HepG2 (cell line): ENCODE measurements around the gene TM4SF18. TPM values are rescaled to one million over a fixed set of nuclear protein-coding genes. Genes with fewer than 3 reads are reported as not detected.

Source experiments
- AGO2 ChIP-seq: fragments of 200-400 bp; formaldehyde crosslinking; optimal IDR thresholded peaks from 2 replicates; pipeline ENCODE3; 2017; ENCODE audit warnings: mild to moderate bottlenecking, low read depth, low read length, moderate library complexity
- ARNT2 ChIP-seq: sonication (generic); formaldehyde crosslinking; IDR thresholded peaks from 2 replicates; pipeline ENCODE4 v1.8.0; 2022; ENCODE audit warnings: mild to moderate bottlenecking, low read depth, missing genetic modification reagents, moderate library complexity
- ATAD3A ChIP-seq: sonication (generic); formaldehyde crosslinking; IDR thresholded peaks from 2 replicates; pipeline ENCODE4 v1.4.0; 2020; ENCODE audit warnings: missing genetic modification reagents
- BCL6 ChIP-seq: IDR thresholded peaks from 2 replicates; pipeline ENCODE4 v1.6.1; 2016; ENCODE audit warnings: missing genetic modification reagents, missing compliant biosample characterization
- ELF4 ChIP-seq: sonication (generic); formaldehyde crosslinking; IDR thresholded peaks from 2 replicates; pipeline ENCODE4 v1.5.0; 2020; ENCODE audit warnings: missing genetic modification reagents, mild to moderate bottlenecking, moderate library complexity, borderline replicate concordance
- HOXA3 ChIP-seq: sonication (generic); formaldehyde crosslinking; IDR thresholded peaks from 2 replicates; pipeline ENCODE4 v1.5.0; 2020; ENCODE audit warnings: missing genetic modification reagents
- IRF2 ChIP-seq: IDR thresholded peaks from 2 replicates; pipeline ENCODE4 v1.6.1; 2018; ENCODE audit warnings: missing genetic modification reagents, missing compliant biosample characterization
- JUNB ChIP-seq: sonication (generic); formaldehyde crosslinking; IDR thresholded peaks from 2 replicates; pipeline ENCODE4 v1.8.0; 2022; ENCODE audit warnings: missing genetic modification reagents, mild to moderate bottlenecking, borderline replicate concordance
- KDM4B ChIP-seq: sonication (generic); formaldehyde crosslinking; IDR thresholded peaks from 2 replicates; pipeline ENCODE4 v1.4.0; 2020; ENCODE audit warnings: missing genetic modification reagents
- MAX ChIP-seq: IDR thresholded peaks from 2 replicates; pipeline ENCODE4 v1.6.1; 2012; ENCODE audit warnings: inconsistent platforms
- MYC ChIP-seq: sonication (generic); formaldehyde crosslinking; IDR thresholded peaks from 2 replicates; pipeline ENCODE4 v1.9.0; 2021; ENCODE audit warnings: missing genetic modification reagents, borderline replicate concordance
- RAD21 ChIP-seq: fragments of 450-650 bp; formaldehyde crosslinking; IDR thresholded peaks from 2 replicates; pipeline ENCODE4 v1.5.0; 2020; ENCODE audit warnings: mild to moderate bottlenecking
- SAP130 ChIP-seq: IDR thresholded peaks from 2 replicates; pipeline ENCODE4 v1.6.1; 2016; ENCODE audit warnings: low read depth
- SOX6 ChIP-seq, 2 experiments: fragments of 450-650 bp in 1 of 2; sonication (generic) in 1 of 2; formaldehyde crosslinking in 1 of 2; IDR thresholded peaks; 2 replicates each; pipeline versions ENCODE4 v1.4.0 to v1.6.1; 2017 to 2020; ENCODE audit warnings: antibody characterized with exemption in 1 of 2, mild to moderate bottlenecking in 1 of 2, missing genetic modification reagents in 1 of 2
- SPEN ChIP-seq: sonication (generic); formaldehyde crosslinking; IDR thresholded peaks from 2 replicates; pipeline ENCODE4 v1.5.1; 2020; ENCODE audit warnings: low read depth, mild to moderate bottlenecking, missing genetic modification reagents
- SSRP1 ChIP-seq: IDR thresholded peaks from 2 replicates; pipeline ENCODE4 v1.6.1; 2016; ENCODE audit warnings: control low read depth
- STAG1 ChIP-seq: sonication (generic); formaldehyde crosslinking; IDR thresholded peaks from 2 replicates; pipeline ENCODE4 v1.4.0; 2020; ENCODE audit warnings: missing genetic modification reagents
- TBX2 ChIP-seq: sonication (generic); formaldehyde crosslinking; IDR thresholded peaks from 2 replicates; pipeline ENCODE4 v1.5.0; 2020; ENCODE audit warnings: missing genetic modification reagents, mild to moderate bottlenecking, borderline replicate concordance
- ZFP36L1 ChIP-seq: sonication (generic); formaldehyde crosslinking; IDR thresholded peaks from 2 replicates; pipeline ENCODE4 v1.8.0; 2022; ENCODE audit warnings: mild to moderate bottlenecking, missing genetic modification reagents, moderate library complexity
- ZMYM3 ChIP-seq: sonication (generic); formaldehyde crosslinking; IDR thresholded peaks from 2 replicates; pipeline ENCODE4 v1.5.1; 2020; ENCODE audit warnings: mild to moderate bottlenecking, missing genetic modification reagents
- ZNF142 ChIP-seq: sonication (generic); formaldehyde crosslinking; IDR thresholded peaks from 2 replicates; pipeline ENCODE4 v1.4.0; 2020; ENCODE audit warnings: missing genetic modification reagents
- ZNF230 ChIP-seq: sonication (generic); formaldehyde crosslinking; IDR thresholded peaks from 2 replicates; pipeline ENCODE4 v1.4.0; 2020; ENCODE audit warnings: mild to moderate bottlenecking, missing genetic modification reagents
- ZNF501 ChIP-seq: sonication (generic); formaldehyde crosslinking; IDR thresholded peaks from 2 replicates; pipeline ENCODE4 v1.5.1; 2020; ENCODE audit warnings: mild to moderate bottlenecking, moderate library complexity, missing genetic modification reagents
- ZNF543 ChIP-seq: sonication (generic); formaldehyde crosslinking; IDR thresholded peaks from 2 replicates; pipeline ENCODE4 v1.4.0; 2020; ENCODE audit warnings: mild to moderate bottlenecking, missing genetic modification reagents
- ZSCAN31 ChIP-seq: sonication (generic); formaldehyde crosslinking; IDR thresholded peaks from 2 replicates; pipeline ENCODE4 v1.5.0; 2020; ENCODE audit warnings: low read depth, mild to moderate bottlenecking, missing genetic modification reagents
- polyA plus RNA-seq, 8 experiments: library from polyadenylated mRNA; depleted of rRNA in 3 of 8; stranded (reverse) in 7 of 8; unstranded in 1 of 8; fragments of >200 nt; fragmentation: Illumina TruSeq in 4 of 8; extraction: Trizol in 4 of 8; gene quantifications; 2 replicates each; pipeline versions ENCODE4 v1.2.1 to v1.2.3, GENCODE V29; 2011 to 2016; ENCODE audit warnings: low read depth in 4 of 8, missing spikeins in 1 of 8, mixed read lengths in 1 of 8; ENCODE audit not compliant: insufficient read depth in 1 of 8
- total RNA-seq, 5 experiments: library from RNA; depleted of rRNA; stranded (reverse); fragments of >200 nt; fragmentation: Illumina TruSeq; extraction: Trizol; gene quantifications; 2 replicates each; pipeline ENCODE4 v1.2.3, GENCODE V29; 2016; ENCODE audit warnings: low read depth in 1 of 5

TM4SF18 gene
- total and polyA plus RNA-seq, 2 of the 13 experiments (the other 11 are each of a cell fraction or from before 2014, with no cell fraction given): 0.15 TPM; not detected in 1

DNA sequence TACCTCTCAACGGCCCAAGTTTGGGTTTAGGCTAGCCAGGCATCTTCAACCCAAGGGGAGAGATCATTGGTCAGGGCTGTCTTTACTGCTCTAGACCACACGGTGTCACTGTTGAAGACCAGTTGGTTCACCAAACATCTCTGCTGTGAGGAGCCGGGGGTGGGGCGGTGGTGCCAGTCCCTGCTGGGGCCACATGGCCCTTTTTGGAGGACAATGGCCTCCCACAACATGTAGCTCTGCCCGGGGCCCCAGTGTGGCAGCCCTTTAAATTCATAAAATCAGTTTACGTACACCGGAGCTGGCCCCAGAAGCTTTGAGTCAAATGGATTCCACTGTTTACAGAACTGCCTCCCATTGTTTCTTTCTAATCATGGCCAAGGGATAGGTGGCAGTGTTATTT, 19.1 kb upstream of the TM4SF18 start (continued):
- TF ChIP-seq ZNF230 (0 out of 2 replicates have a peak, but pooled peaks have one; percentile 30), SSRP1 (CRISPR knock-in tag) (peak; percentile 74; the same call in 1 of the 2 replicates), BCL6 (peak; percentile 33; the same call in 1 of the 2 replicates), IRF2 (peak; percentile 76; the same call in 1 of the 2 replicates), ATAD3A (CRISPR knock-in tag) (no peak), MYC (CRISPR knock-in tag) (peak; percentile 69; the same call in 1 of the 2 replicates), ZNF501 (0 out of 2 replicates have a peak, but pooled peaks have one; percentile 18), ZSCAN31 (CRISPR knock-in tag) (0 out of 2 replicates have a peak, but pooled peaks have one; percentile 52), AGO2 (no peak), ZMYM3 (CRISPR knock-in tag) (peak; percentile 13; the same call in 1 of the 2 replicates), MAX (peak; percentile 59), STAG1 (CRISPR knock-in tag) (peak; percentile 88), KDM4B (CRISPR knock-in tag) (0 out of 2 replicates have a peak, but pooled peaks have one; percentile 17), ARNT2 (CRISPR knock-in tag) (no peak), RAD21 (CRISPR knock-in tag) (peak; percentile 92), TBX2 (peak; percentile 47; the same call in 1 of the 2 replicates), ZFP36L1 (CRISPR knock-in tag) (no peak), SPEN (CRISPR knock-in tag) (peak; percentile 31; the same call in 1 of the 2 replicates), SOX6 (IDR thresholded peaks at IDR 0.05) (no peak), SOX6 (CRISPR knock-in tag; IDR thresholded peaks at IDR 0.05) (peak; percentile 78), HOXA3 (CRISPR knock-in tag) (0 out of 2 replicates have a peak, but pooled peaks have one; percentile 22), SAP130 (CRISPR knock-in tag) (peak; percentile 31; the same call in 1 of the 2 replicates), ELF4 (CRISPR knock-in tag) (0 out of 2 replicates have a peak, but pooled peaks have one; percentile 43), ZNF543 (CRISPR knock-in tag) (0 out of 2 replicates have a peak, but pooled peaks have one; percentile 44), ZNF142 (CRISPR knock-in tag) (no peak), JUNB (CRISPR knock-in tag) (no peak)
